SK-N-SH (cell line): Measurements from ENCODE around the gene DUOX2. TPM values are rescaled to one million over a fixed set of nuclear protein-coding genes. Genes with fewer than 3 reads are reported as not detected.

Experiments used
- CTCF ChIA-PET: fragments of 300-600, 350-600 bp; formaldehyde crosslinking; extraction: SDS; loops from one replicate; lab custom pipeline; 2021; lab: Yijun Ruan, JAX
- POLR2A ChIA-PET: fragments of 350-600 bp; sonication (Branson Sonifier 250); formaldehyde crosslinking; extraction: SDS; loops from one replicate; lab custom pipeline; 2020; ENCODE audit warnings: antibody characterized with exemption, inconsistent platforms; lab: Yijun Ruan, JAX
- DNase-seq: peaks from one replicate; pipeline ENCODE4 v3.0.0; 2012
- H2AFZ ChIP-seq: fragments of 200-600 bp; sonication (generic); 2 replicates; pipeline ENCODE4 v1.8.1; 2016; ENCODE audit warnings: antibody characterized with exemption, mild to moderate bottlenecking, low read depth
- H3F3A ChIP-seq: fragments of 200-600 bp; sonication (generic); replicated peaks from 2 replicates; pipeline ENCODE3; 2016; ENCODE audit warnings: antibody characterized with exemption, mild to moderate bottlenecking; ENCODE audit not compliant: insufficient read depth
- H3K27ac ChIP-seq, 2 experiments: fragments of 200-500 bp in 1 of 2; fragments of 200-600 bp in 1 of 2; sonication (Bioruptor generic) in 1 of 2; sonication (generic), shearing (Covaris generic) in 1 of 2; 2 replicates each; pipeline versions ENCODE4 v1.5.1 to v1.6.1; 2014 to 2016; ENCODE audit warnings: low read depth in 2 of 2, inconsistent platforms in 1 of 2, low read length in 1 of 2, mild to moderate bottlenecking in 1 of 2, mixed read lengths in 1 of 2
- H3K27me3 ChIP-seq: fragments of 200-600 bp; sonication (generic), shearing (Covaris generic); 2 replicates; pipeline ENCODE4 v1.6.1; 2016; ENCODE audit warnings: mixed run types; ENCODE audit not compliant: insufficient read depth
- H3K36me3 ChIP-seq, 2 experiments: fragments of 200-500 bp in 1 of 2; fragments of 200-600 bp in 1 of 2; sonication (Bioruptor generic) in 1 of 2; sonication (generic) in 1 of 2; replicated peaks in 1 of 2; 2 replicates each; pipeline versions ENCODE3 to v1.5.1; 2014 to 2016; ENCODE audit warnings: low read length in 1 of 2, mild to moderate bottlenecking in 1 of 2; ENCODE audit not compliant: insufficient read depth in 2 of 2, control insufficient read depth in 1 of 2
- H3K4me1 ChIP-seq, 2 experiments: fragments of 200-500 bp in 1 of 2; fragments of 200-600 bp in 1 of 2; sonication (Bioruptor generic) in 1 of 2; sonication (generic), shearing (Covaris generic) in 1 of 2; 2 replicates each; pipeline versions ENCODE4 v1.5.1 to v1.6.1; 2014 to 2016; ENCODE audit warnings: low read depth in 1 of 2, low read length in 1 of 2, mixed run types in 1 of 2; ENCODE audit not compliant: insufficient read depth in 2 of 2, control insufficient read depth in 1 of 2
- H3K4me2 ChIP-seq: fragments of 200-600 bp; sonication (generic), shearing (Covaris generic); 2 replicates; pipeline ENCODE4 v1.6.1; 2017; ENCODE audit warnings: mixed run types
- H3K4me3 ChIP-seq, 2 experiments: fragments of 200-500 bp in 1 of 2; fragments of 200-600 bp in 1 of 2; sonication (Bioruptor generic) in 1 of 2; sonication (generic), shearing (Covaris generic) in 1 of 2; 2 replicates each; pipeline versions ENCODE4 v1.5.1 to v1.8.1; 2014 to 2016; ENCODE audit warnings: low read depth in 2 of 2, inconsistent platforms in 1 of 2, low read length in 1 of 2, mild to moderate bottlenecking in 1 of 2, mixed read lengths in 1 of 2, moderate library complexity in 1 of 2
- H3K79me2 ChIP-seq: fragments of 200-600 bp; sonication (generic); 2 replicates; pipeline ENCODE4 v1.8.1; 2017; ENCODE audit warnings: mild to moderate bottlenecking; ENCODE audit not compliant: insufficient read depth
- H3K9ac ChIP-seq: fragments of 200-600 bp; sonication (generic); 2 replicates; pipeline ENCODE4 v1.6.1; 2017; ENCODE audit warnings: mixed run types
- H3K9me2 ChIP-seq: fragments of 200-600 bp; sonication (generic); 2 replicates; pipeline ENCODE4 v1.6.1; 2017; ENCODE audit warnings: mixed run types
- H3K9me3 ChIP-seq: fragments of 200-600 bp; sonication (generic); 2 replicates; pipeline ENCODE4 v1.6.1; 2017; ENCODE audit warnings: mixed run types, mild to moderate bottlenecking, moderate library complexity
- H4K20me1 ChIP-seq: fragments of 200-600 bp; sonication (generic); 2 replicates; pipeline ENCODE4 v1.6.1; 2017; ENCODE audit warnings: mild to moderate bottlenecking, mixed run types; ENCODE audit not compliant: insufficient read depth
- ELF1 ChIP-seq: IDR thresholded peaks from 2 replicates; pipeline ENCODE4 v1.4.0; 2012
- EP300 ChIP-seq, 2 experiments: IDR thresholded peaks; 2 replicates each; pipeline versions ENCODE4 v1.4.0 to v1.6.1; 2012; ENCODE audit warnings: borderline replicate concordance in 1 of 2, low read depth in 1 of 2, low read length in 1 of 2
- EZH2phosphoT487 ChIP-seq: fragments of 200-600 bp; sonication (generic); IDR thresholded peaks from 2 replicates; pipeline ENCODE4 v1.6.1; 2017; ENCODE audit warnings: low read depth, mixed run types, mild to moderate bottlenecking, antibody characterized with exemption, moderate library complexity, borderline replicate concordance
- GABPA ChIP-seq: IDR thresholded peaks from 2 replicates; pipeline ENCODE4 v1.4.0; 2012; ENCODE audit warnings: low read depth, mild to moderate bottlenecking
- GATA2 ChIP-seq: sonication (generic); formaldehyde crosslinking; IDR thresholded peaks from 2 replicates; pipeline ENCODE4 v1.5.0; 2020; ENCODE audit warnings: mild to moderate bottlenecking, missing genetic modification reagents
- JUND ChIP-seq: IDR thresholded peaks from 2 replicates; pipeline ENCODE4 v1.4.0; 2012
- NFIC ChIP-seq: IDR thresholded peaks from 2 replicates; pipeline ENCODE4 v1.4.0; 2012; ENCODE audit warnings: borderline replicate concordance
- NRF1 ChIP-seq: IDR thresholded peaks from 2 replicates; pipeline ENCODE4 v1.6.1; 2012; ENCODE audit warnings: low read depth, mild to moderate bottlenecking, low read length
- PBX3 ChIP-seq: IDR thresholded peaks from 2 replicates; pipeline ENCODE4; 2012
- RAD21 ChIP-seq: IDR thresholded peaks from 2 replicates; pipeline ENCODE4 v1.6.1; 2012; ENCODE audit warnings: mild to moderate bottlenecking, low read length
- REST ChIP-seq: IDR thresholded peaks from 2 replicates; pipeline ENCODE4 v1.6.1; 2012; ENCODE audit warnings: mild to moderate bottlenecking, low read depth, low read length, moderate library complexity
- RFX5 ChIP-seq: IDR thresholded peaks from 2 replicates; pipeline ENCODE4 v1.6.1; 2012; ENCODE audit warnings: mild to moderate bottlenecking, improper control_type of control experiment, low read length
- RXRA ChIP-seq: IDR thresholded peaks from 2 replicates; pipeline ENCODE4 v1.4.0; 2012; ENCODE audit warnings: low read depth, mild to moderate bottlenecking, borderline replicate concordance
- SMC3 ChIP-seq: IDR thresholded peaks from 2 replicates; pipeline ENCODE4 v1.6.1; 2012; ENCODE audit warnings: low read depth, low read length, improper control_type of control experiment
- TEAD4 ChIP-seq: IDR thresholded peaks from 2 replicates; pipeline ENCODE4 v1.4.0; 2012; ENCODE audit warnings: mild to moderate bottlenecking, borderline replicate concordance; ENCODE audit not compliant: insufficient read depth
- WGBS: methylation state at CpG from one replicate; pipeline ENCODE4 v1.1.6; 2017; ENCODE audit warnings: low lambda C conversion rate; 5-methylcytosine and 5-hydroxymethylcytosine counted together
- polyA plus RNA-seq, 3 experiments: library from polyadenylated mRNA; depleted of rRNA; stranded (reverse); fragments of >200 nt; gene quantifications; 2 replicates each; pipeline ENCODE4 v1.2.3, GENCODE V29; 2012
- TF ChIP-seq, protein P1 (sequence below): fragments of 200-600 bp; sonication (generic); IDR thresholded peaks from 2 replicates; pipeline ENCODE4 v1.6.1; 2017; ENCODE audit warnings: antibody characterized with exemption, mild to moderate bottlenecking, moderate library complexity

Gene DUOX2
- polyA plus RNA-seq, 1 of the 3 experiments (the other 2 are of a cell fraction): not detected

DNA sequence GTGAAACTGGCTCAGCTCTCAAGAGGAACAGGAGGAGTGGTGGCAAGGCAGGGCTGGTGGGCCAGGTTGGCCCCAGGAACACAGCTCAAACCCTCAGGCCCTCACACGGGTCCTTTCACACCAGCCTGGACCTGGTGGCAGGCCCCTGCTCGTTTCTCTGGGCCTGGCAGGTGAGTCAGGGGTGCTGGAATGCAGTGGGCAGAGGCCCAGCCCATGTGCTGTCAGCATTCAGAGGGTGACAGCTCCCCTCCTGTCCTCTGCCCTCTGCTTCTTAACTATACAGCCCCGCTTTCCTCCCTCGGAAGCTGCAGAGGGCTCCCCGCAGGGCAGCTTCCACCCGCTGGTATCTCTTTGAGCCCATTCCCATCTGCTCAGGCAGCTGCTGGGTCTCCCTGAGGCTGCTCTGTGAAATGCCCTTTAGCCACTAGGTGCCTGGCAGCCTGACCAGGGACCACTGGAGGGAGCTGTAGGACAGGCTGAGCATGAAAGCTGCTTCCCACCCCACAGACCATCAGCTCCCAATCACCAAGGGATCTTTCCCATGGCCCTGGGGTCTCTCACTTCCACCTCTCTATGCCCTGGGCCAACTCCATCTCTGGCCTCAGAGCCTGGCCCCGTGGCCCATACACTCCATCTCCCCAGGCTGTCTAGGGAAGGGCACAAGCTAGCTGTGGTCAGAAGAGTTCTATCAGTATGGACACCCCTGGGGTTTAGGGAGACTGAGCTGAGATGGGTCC is 49.0 kb upstream of the DUOX2 start:
- POLR2A ChIA-PET: interaction anchor here (1.0 to 2.0 kb wide), 10 partner anchors 14 to 239 kb away, joined by 3 to 31 read pairs (median 6); partner anchors contain the start of gene SHF
- H3K36me3 ChIP-seq: no peaks in the 10 kb centered on the region
- peak; percentile 91 for DNase-seq
- no peaks in the 10 kb centered on the region for H4K20me1 ChIP-seq
- H3K9ac ChIP-seq: peak overlapping the region; percentile 19; the same call in 1 of the 2 replicates
- H3K9me2 ChIP-seq: no peaks in the 10 kb centered on the region
- H3K4me1 ChIP-seq: peaks cover 16 to 34% of the 10 kb centered on the region in 2 experiments; a peak in 3 of 4 replicates
- CTCF ChIA-PET: interaction anchor here (0.6 to 10.7 kb wide), 47 partner anchors 8 to 897 kb away, joined by 3 to 226 read pairs (median 4); partner anchors contain the start of gene SHF
- H2AFZ ChIP-seq: no peak overlapping the region
- peak overlapping the region; percentile 54 for H3K4me2 ChIP-seq
- H3F3A ChIP-seq: peaks cover 6% of the 10 kb centered on the region
- H3K9me3 ChIP-seq: no peaks in the 10 kb centered on the region
- H3K27me3 ChIP-seq: no peaks in the 10 kb centered on the region
- no peak overlapping the region; a peak in 1 of 4 replicates for H3K4me3 ChIP-seq
- peaks cover 10% of the 10 kb centered on the region; the same call in 1 of the 2 replicates for H3K79me2 ChIP-seq
- TF ChIP-seq RAD21 (peak; percentile 96), TEAD4 (peak; percentile 12; the same call in 1 of the 2 replicates), PBX3 (0 out of 2 replicates have a peak, but pooled peaks have one; percentile 8), EZH2phosphoT487 (no peak), ELF1 (no peak), RXRA (no peak), SMC3 (peak; percentile 89), GATA2 (peak; percentile 48)
- TF ChIP-seq, protein P1, sequence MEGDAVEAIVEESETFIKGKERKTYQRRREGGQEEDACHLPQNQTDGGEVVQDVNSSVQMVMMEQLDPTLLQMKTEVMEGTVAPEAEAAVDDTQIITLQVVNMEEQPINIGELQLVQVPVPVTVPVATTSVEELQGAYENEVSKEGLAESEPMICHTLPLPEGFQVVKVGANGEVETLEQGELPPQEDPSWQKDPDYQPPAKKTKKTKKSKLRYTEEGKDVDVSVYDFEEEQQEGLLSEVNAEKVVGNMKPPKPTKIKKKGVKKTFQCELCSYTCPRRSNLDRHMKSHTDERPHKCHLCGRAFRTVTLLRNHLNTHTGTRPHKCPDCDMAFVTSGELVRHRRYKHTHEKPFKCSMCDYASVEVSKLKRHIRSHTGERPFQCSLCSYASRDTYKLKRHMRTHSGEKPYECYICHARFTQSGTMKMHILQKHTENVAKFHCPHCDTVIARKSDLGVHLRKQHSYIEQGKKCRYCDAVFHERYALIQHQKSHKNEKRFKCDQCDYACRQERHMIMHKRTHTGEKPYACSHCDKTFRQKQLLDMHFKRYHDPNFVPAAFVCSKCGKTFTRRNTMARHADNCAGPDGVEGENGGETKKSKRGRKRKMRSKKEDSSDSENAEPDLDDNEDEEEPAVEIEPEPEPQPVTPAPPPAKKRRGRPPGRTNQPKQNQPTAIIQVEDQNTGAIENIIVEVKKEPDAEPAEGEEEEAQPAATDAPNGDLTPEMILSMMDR: peak; percentile 96
- 21% methylated on average over 6 of the region's 7 CpGs for WGBS
- H3K27ac ChIP-seq: no peak overlapping the region; a peak in 1 of 4 replicates

DNA sequence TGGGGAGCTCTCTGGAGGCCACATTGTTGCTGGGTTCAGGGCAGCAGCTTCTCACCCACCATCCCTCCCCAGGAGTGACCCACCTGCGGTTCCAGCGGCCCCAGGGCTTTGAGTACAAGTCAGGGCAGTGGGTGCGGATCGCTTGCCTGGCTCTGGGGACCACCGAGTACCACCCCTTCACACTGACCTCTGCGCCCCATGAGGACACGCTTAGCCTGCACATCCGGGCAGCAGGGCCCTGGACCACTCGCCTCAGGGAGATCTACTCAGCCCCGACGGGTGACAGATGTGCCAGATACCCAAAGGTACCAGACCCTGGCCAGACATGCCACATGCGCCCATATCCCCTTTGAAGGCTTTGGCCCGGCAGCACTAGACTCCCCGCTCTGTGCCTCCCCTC is 47.7 kb upstream of the DUOX2 start:
- no peak for DNase-seq
- peaks cover 10% of the 10 kb centered on the region; the same call in 1 of the 2 replicates for H3K79me2 ChIP-seq
- TF ChIP-seq JUND: no peak
- TF ChIP-seq GABPA: no peak
- TF ChIP-seq EP300 (IDR thresholded peaks at IDR 0.05; ENCODE audit: borderline replicate concordance in 1 of 2, low read depth in 1 of 2, low read length in 1 of 2): no peak
- TF ChIP-seq GATA2: no peak
- no peak for TF ChIP-seq ELF1
- TF ChIP-seq NFIC: no peak
- TF ChIP-seq TEAD4: no peak
- no peak for TF ChIP-seq NRF1
- TF ChIP-seq REST: no peak
- TF ChIP-seq PBX3: no peak
- TF ChIP-seq RFX5: no peak
- no peak overlapping the region for H3K9ac ChIP-seq
- H3K4me3 ChIP-seq: no peak overlapping the region
- no peaks in the 10 kb centered on the region for H3K27me3 ChIP-seq
- H3K4me1 ChIP-seq: peaks cover 15 to 22% of the 10 kb centered on the region in 2 experiments; a peak in 3 of 4 replicates
- ChIA-PET CTCF (interaction anchor here (1.2 to 10.7 kb wide), 7 partner anchors 23 to 296 kb away, joined by 3 to 226 read pairs (median 26); no protein-coding TSS in a partner anchor), POLR2A (interaction anchor here (1.5 kb wide), 2 partner anchors 8 to 37 kb away, joined by 5 to 6 read pairs; no protein-coding TSS in a partner anchor)
- no peak overlapping the region for H3K4me2 ChIP-seq
- H3K9me3 ChIP-seq: no peaks in the 10 kb centered on the region
- no peaks in the 10 kb centered on the region for H3K9me2 ChIP-seq
- H3F3A ChIP-seq: no peaks in the 10 kb centered on the region
- H3K27ac ChIP-seq: no peak overlapping the region
- H4K20me1 ChIP-seq: no peaks in the 10 kb centered on the region
- H2AFZ ChIP-seq: no peak overlapping the region
- no peaks in the 10 kb centered on the region for H3K36me3 ChIP-seq
- WGBS: 96% methylated on average over 11 of the region's 14 CpGs
